MCF 10A (cell line): ENCODE measurements around the gene GABRG3. TPM values are rescaled to one million over a fixed set of nuclear protein-coding genes. Genes with fewer than 3 reads are reported as not detected.

ENCODE experiments used
- BruUV-seq: library from RNA; stranded (reverse); fragments of 400-500 nt; replicated peaks from 2 replicates; lab custom pipeline; 2021; lab: Mats Ljungman, UMichigan
- CTCF ChIA-PET: fragments of 300-600 bp; sonication (Branson Sonifier 250); formaldehyde crosslinking; extraction: SDS; loops from one replicate; lab custom pipeline; 2021; ENCODE audit warnings: antibody characterized with exemption, inconsistent platforms; lab: Yijun Ruan, JAX
- POLR2A ChIA-PET: fragments of 300-600, 350-650 bp; sonication (Branson Sonifier 250); formaldehyde crosslinking; extraction: SDS; loops from one replicate; lab custom pipeline; 2020; ENCODE audit warnings: antibody characterized with exemption, inconsistent platforms; lab: Yijun Ruan, JAX
- DNase-seq: peaks from one replicate; pipeline ENCODE4 v3.0.0-alpha.2; 2018; ENCODE audit not compliant: unreplicated experiment
- H3K27ac Mint-ChIP-seq: one replicate; pipeline ENCODE4 v1.8.0; 2022; ENCODE audit warnings: mild to moderate bottlenecking, low read depth, mixed read lengths; ENCODE audit not compliant: unreplicated experiment
- H3K27me3 Mint-ChIP-seq: one replicate; pipeline ENCODE4 v1.8.0; 2022; ENCODE audit warnings: mixed read lengths; ENCODE audit not compliant: insufficient read depth, unreplicated experiment
- H3K36me3 Mint-ChIP-seq: one replicate; pipeline ENCODE4 v1.8.0; 2022; ENCODE audit warnings: mild to moderate bottlenecking, moderate library complexity, mixed read lengths; ENCODE audit not compliant: insufficient read depth, unreplicated experiment
- H3K4me1 Mint-ChIP-seq: one replicate; pipeline ENCODE4 v1.8.0; 2022; ENCODE audit warnings: mixed read lengths; ENCODE audit not compliant: insufficient read depth, unreplicated experiment
- H3K4me3 Mint-ChIP-seq: one replicate; pipeline ENCODE4 v1.8.0; 2022; ENCODE audit warnings: mild to moderate bottlenecking, moderate library complexity, mixed read lengths; ENCODE audit not compliant: unreplicated experiment
- H3K9me3 Mint-ChIP-seq: one replicate; pipeline ENCODE4 v1.8.0; 2022; ENCODE audit warnings: mixed read lengths; ENCODE audit not compliant: unreplicated experiment
- CTCF ChIP-seq: fragments of 200-600 bp; IDR thresholded peaks from one replicate; pipeline ENCODE4 v1.8.0; 2022; ENCODE audit warnings: antibody characterized with exemption, mild to moderate bottlenecking; ENCODE audit not compliant: unreplicated experiment
- intact Hi-C: fragments of 100-400 bp; cut with micrococcal nuclease; formaldehyde crosslinking; loops from 2 replicates; pipeline ENCODE4 v1.14.1; 2022
- total RNA-seq: library from RNA; stranded (reverse); gene quantifications from 2 replicates; pipeline ENCODE4 v1.2.3, GENCODE V29; 2022

GABRG3 gene
- total RNA-seq, 1 experiment from 2014 or later, result not detected

- ChIA-PET POLR2A (no interaction called here), CTCF (no interaction called here)
- no TSS peak for BruUV-seq
- Mint-ChIP-seq H3K4me3 (no peak overlapping the region), H3K27me3 (no peaks in the 10 kb centered on the region), H3K36me3 (no peaks in the 10 kb centered on the region), H3K4me1 (no peaks in the 10 kb centered on the region), H3K9me3 (peaks cover 41% of the 10 kb centered on the region), H3K27ac (no peak overlapping the region)
- DNase-seq, result no peak
- no peak for TF ChIP-seq CTCF
- intact Hi-C loops, result no loop called here
These were observed 462.6 kb downstream of the GABRG3 start for GRCh38 chr15:27433604-27434003.

GRCh38 chr15:27438403-27439375 lies 467.7 kb downstream of the GABRG3 start:
- H3K9me3 Mint-ChIP-seq, result peaks cover 34% of the 10 kb centered on the region
- no peaks in the 10 kb centered on the region for H3K36me3 Mint-ChIP-seq
- DNase-seq, result no peak
- intact Hi-C loops, result no loop called here
- H3K4me3 Mint-ChIP-seq, result no peak overlapping the region
- H3K27ac Mint-ChIP-seq, result no peak overlapping the region
- CTCF ChIA-PET, result no interaction called here
- no peaks in the 10 kb centered on the region for H3K4me1 Mint-ChIP-seq
- BruUV-seq, result no TSS peak
- POLR2A ChIA-PET, result no interaction called here
- TF ChIP-seq CTCF, result no peak
- H3K27me3 Mint-ChIP-seq, result no peaks in the 10 kb centered on the region

GRCh38 chr15:27441120-27441519 lies 470.1 kb downstream of the GABRG3 start:
- H3K4me1 Mint-ChIP-seq, result no peaks in the 10 kb centered on the region
- ChIA-PET CTCF (no interaction called here), POLR2A (no interaction called here)
- no peak overlapping the region for H3K4me3 Mint-ChIP-seq
- H3K9me3 Mint-ChIP-seq, result peaks cover 25% of the 10 kb centered on the region
- H3K36me3 Mint-ChIP-seq, result no peaks in the 10 kb centered on the region
- no peak for DNase-seq
- no TSS peak for BruUV-seq
- TF ChIP-seq CTCF, result no peak
- intact Hi-C loops, result no loop called here
- no peak overlapping the region for H3K27ac Mint-ChIP-seq
- H3K27me3 Mint-ChIP-seq, result no peaks in the 10 kb centered on the region

- Mint-ChIP-seq H3K4me1 (no peaks in the 10 kb centered on the region), H3K27ac (no peak overlapping the region), H3K9me3 (peaks cover 27% of the 10 kb centered on the region), H3K36me3 (no peaks in the 10 kb centered on the region), H3K27me3 (no peaks in the 10 kb centered on the region), H3K4me3 (no peak overlapping the region)
- POLR2A ChIA-PET, result no interaction called here
- no TSS peak for BruUV-seq
- no peak for TF ChIP-seq CTCF
- DNase-seq, result no peak
- intact Hi-C loops, result no loop called here
- CTCF ChIA-PET, result no interaction called here
These were observed 477.3 kb downstream of the GABRG3 start for GRCh38 chr15:27448234-27448633.
